Erythroblast (primary cell): ENCODE data around the gene TENM4.

Experiments
- DNase-seq, 2 experiments: peaks; one replicate each; lab custom pipeline; 2025; lab: John Stamatoyannopoulos, UW
- GATA1 ChIP-seq: IDR thresholded peaks from 2 replicates; pipeline ENCODE4 v1.6.1; 2011; ENCODE audit warnings: low read depth, mild to moderate bottlenecking, control low read depth, low read length, moderate library complexity
- POLR2A ChIP-seq: IDR thresholded peaks from 2 replicates; pipeline ENCODE4 v1.6.1; 2011; ENCODE audit warnings: mild to moderate bottlenecking, low read length

The TENM4 gene

GRCh38 chr11:78748918-78749690 is 691.7 kb downstream of the TENM4 start:
- TF ChIP-seq GATA1 (no peak), POLR2A (no peak)

GRCh38 chr11:78744949-78745348 is 695.9 kb downstream of the TENM4 start:
- no peak for TF ChIP-seq GATA1
- no peak for TF ChIP-seq POLR2A
- no peak for DNase-seq

More at GRCh38 chr11:78748918-78749690, 691.7 kb downstream of the TENM4 start:
- no peak for DNase-seq

GRCh38 chr11:78744202-78744601 is 696.6 kb downstream of the TENM4 start:
- no peak for DNase-seq
- TF ChIP-seq POLR2A (no peak), GATA1 (no peak)

GRCh38 chr11:78742430-78742829 is 698.4 kb downstream of the TENM4 start:
- TF ChIP-seq POLR2A (no peak), GATA1 (no peak)
- DNase-seq, result no peak

- DNase-seq, result no peak
- TF ChIP-seq POLR2A, result no peak
- no peak for TF ChIP-seq GATA1
These were observed 699.1 kb downstream of the TENM4 start for GRCh38 chr11:78741741-78742140.

GRCh38 chr11:78740199-78741071 is 700.4 kb downstream of the TENM4 start:
- TF ChIP-seq GATA1, result no peak
- TF ChIP-seq POLR2A, result no peak
- no peak for DNase-seq

- TF ChIP-seq GATA1 (no peak), POLR2A (no peak)
- no peak for DNase-seq
These were observed 702.9 kb downstream of the TENM4 start for GRCh38 chr11:78737891-78738290.

- DNase-seq, result no peak
- TF ChIP-seq POLR2A (no peak), GATA1 (no peak)
These were observed 703.5 kb downstream of the TENM4 start for GRCh38 chr11:78737301-78737700.

GRCh38 chr11:78735711-78736110 is 705.1 kb downstream of the TENM4 start:
- TF ChIP-seq POLR2A (no peak), GATA1 (no peak)
- no peak for DNase-seq

GRCh38 chr11:78733031-78733430 is 707.8 kb downstream of the TENM4 start:
- TF ChIP-seq GATA1, result no peak
- no peak for TF ChIP-seq POLR2A
- no peak for DNase-seq

- no peak for DNase-seq
- TF ChIP-seq POLR2A (no peak), GATA1 (no peak)
These were observed 708.6 kb downstream of the TENM4 start for GRCh38 chr11:78732246-78732645.

- DNase-seq, result no peak
These were observed 709.8 kb downstream of the TENM4 start for GRCh38 chr11:78731027-78731426.

GRCh38 chr11:78730267-78730824 is 710.5 kb downstream of the TENM4 start:
- TF ChIP-seq GATA1 (no peak), POLR2A (no peak)
- DNase-seq, result no peak

More at GRCh38 chr11:78731027-78731426, 709.8 kb downstream of the TENM4 start:
- TF ChIP-seq GATA1 (no peak), POLR2A (no peak)

- DNase-seq, result no peak
- TF ChIP-seq GATA1 (no peak), POLR2A (no peak)
These were observed 713.0 kb downstream of the TENM4 start for GRCh38 chr11:78727816-78728215.
